SKM-1 (cell line): ENCODE data around the gene DCT.
"Not testable (repeated sequence)": the region's sequence is repeated elsewhere in the genome, so short reads cannot be mapped to it uniquely, and the experiment has no call there.

Source experiments
- DNase-seq: peaks from one replicate; lab custom pipeline; 2025; ENCODE audit not compliant: unreplicated experiment; lab: John Stamatoyannopoulos, UW

The DCT gene

DNA sequence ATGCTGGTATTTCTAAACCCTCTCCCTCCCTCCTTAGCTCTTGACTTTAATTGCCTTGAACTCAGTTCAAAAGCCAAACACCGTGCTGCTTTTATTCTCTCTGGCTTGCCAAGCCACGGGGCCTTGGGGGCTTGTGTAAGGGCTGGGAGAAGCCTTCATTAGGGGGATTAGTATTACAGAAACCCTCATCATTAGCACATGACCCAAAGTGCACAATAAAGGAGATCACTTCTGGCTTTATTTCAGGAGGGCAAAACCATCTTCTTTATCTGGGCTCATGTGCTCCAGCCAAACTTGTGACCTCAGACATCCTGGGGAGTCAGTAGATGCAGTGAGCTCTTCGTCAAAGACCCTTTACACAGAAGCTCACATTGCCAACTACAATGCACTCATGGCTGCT, at the start of gene DCT:
DCT (minus strand) TSS at position 67 of the 400 bp plus-strand sequence. CDS start 427 bp downstream, outside the sequence.
- no peak for DNase-seq

DNA sequence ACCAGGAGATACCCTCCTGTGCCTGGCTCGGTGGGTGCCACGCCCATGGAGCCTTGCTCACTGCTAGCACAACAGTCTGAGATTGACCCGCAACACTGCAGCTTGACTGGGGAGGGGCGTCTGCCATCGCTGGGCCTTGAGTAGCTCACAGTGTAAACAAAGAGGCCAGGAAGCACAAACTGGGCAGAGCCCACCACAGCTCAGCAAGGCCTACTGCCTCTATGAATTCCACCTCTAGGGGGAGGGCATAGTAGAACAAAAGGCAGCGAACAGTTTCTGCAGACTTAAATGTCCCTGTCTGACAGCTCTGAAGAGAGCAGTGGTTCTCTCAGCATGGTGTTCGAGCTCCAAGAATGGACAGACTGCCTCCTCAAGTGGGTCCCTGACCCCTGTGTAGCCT, 47.5 kb upstream of the DCT start:
- DNase-seq: not testable (repeated sequence)

DNA sequence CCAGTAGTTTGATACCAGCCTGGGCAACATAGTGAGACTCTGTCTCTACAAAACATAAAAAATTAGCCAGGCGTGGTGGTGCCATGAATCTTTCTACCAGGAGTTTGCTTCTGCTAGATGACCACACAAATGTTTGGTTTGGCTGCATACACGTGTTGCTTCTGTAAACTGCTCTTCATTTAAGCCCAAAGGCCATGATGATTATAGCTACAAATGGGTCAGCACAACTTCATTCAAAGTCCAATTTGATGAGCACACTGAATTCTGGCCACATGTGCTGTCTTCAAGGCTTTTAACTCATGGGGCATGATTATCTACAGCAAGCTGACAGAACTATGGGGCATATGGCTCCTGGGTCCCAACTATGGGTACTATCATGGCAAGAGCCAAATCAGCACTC, 46.3 kb upstream of the DCT start:
- DNase-seq: no peak

GRCh38 chr13:94524407-94524806, 44.9 kb upstream of the DCT start:
- DNase-seq: no peak

DNA sequence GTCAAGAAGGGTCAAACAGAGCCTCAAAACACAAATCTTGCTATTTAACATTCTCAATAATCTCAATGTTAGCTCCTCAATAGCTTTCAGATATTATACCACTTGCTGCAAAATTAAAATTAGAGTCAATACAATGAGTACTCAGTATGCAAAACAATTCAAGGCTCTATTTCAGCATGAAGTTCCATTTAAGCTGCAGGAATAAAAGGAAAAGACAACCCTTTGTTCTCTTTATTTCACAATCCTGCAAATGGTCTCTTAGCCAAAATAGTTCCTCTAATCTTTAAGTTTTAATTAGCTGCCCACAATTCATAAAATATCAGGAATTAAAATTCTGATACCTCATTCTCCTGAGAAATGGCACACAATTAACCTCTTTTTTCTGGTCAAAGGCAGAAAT, 40.5 kb upstream of the DCT start:
- no peak for DNase-seq

GRCh38 chr13:94516456-94516855, 37.0 kb upstream of the DCT start:
- no peak for DNase-seq

DNA sequence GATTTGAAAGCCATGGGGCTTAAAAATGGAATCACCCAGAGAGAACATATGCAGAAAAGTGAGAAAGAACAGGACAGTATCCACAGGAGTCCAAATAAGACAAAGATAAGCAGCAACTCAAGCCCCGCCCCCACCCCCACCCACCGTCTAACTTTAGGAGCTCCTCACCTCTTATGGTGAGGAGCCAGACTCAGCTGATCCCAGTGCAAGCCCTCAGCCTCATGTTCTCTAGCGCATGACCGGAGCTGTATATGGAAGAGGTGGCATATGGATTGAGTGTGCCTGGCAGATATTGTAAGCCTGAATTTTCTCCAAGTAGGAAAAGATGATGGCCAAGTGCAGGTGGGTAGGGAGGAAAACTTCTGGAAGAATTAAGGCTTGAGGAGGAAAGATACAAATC, 36.4 kb upstream of the DCT start:
- DNase-seq: no peak

- DNase-seq: no peak
These were observed 35.9 kb upstream of the DCT start for GRCh38 chr13:94515374-94515773.

GRCh38 chr13:94513026-94513425, 33.5 kb upstream of the DCT start:
- no peak for DNase-seq

GRCh38 chr13:94505730-94506129, 26.2 kb upstream of the DCT start:
- no peak for DNase-seq

- no peak for DNase-seq
These were observed 24.4 kb upstream of the DCT start for GRCh38 chr13:94503851-94504250.

DNA sequence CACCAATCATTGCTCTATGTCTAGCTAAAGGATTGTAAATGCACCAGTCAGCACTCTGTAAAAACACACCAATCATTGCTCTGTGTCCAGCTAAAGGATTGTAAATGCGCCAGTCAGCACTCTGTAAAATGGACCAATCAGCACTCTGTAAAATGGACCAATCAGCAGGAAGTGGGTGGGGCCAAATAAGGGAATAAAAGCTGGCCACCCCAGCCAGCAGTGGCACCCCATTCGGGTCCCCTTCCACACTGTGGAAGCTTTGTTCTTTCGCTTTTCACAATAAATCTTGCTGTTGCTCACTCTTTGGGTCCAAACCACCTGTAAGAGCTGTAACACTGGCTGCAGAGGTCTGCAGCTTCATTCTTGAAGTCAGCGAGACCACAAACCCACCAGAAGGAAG, 19.3 kb upstream of the DCT start:
- not testable (repeated sequence) for DNase-seq

DNA sequence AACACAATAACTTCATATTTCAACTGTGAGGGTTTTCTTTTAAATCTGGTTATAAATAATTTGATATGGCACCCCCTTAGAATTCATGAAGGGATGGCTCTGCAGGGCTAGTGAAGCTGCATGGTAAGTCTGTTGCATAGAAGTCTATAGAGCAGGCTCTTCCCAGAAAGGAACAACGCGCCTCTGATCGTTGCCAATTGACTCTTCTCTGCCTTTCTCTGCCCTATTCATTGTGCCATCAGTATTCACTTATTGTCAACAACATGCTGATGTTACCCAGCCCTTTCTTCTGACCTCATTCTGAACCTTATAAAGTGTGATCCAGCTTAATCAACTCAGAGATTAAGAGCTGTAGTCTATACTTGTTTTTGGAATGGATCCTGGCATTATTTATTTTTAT, 16.3 kb upstream of the DCT start:
- no peak for DNase-seq

GRCh38 chr13:94494026-94494425, 14.5 kb upstream of the DCT start:
- DNase-seq: no peak

DNA sequence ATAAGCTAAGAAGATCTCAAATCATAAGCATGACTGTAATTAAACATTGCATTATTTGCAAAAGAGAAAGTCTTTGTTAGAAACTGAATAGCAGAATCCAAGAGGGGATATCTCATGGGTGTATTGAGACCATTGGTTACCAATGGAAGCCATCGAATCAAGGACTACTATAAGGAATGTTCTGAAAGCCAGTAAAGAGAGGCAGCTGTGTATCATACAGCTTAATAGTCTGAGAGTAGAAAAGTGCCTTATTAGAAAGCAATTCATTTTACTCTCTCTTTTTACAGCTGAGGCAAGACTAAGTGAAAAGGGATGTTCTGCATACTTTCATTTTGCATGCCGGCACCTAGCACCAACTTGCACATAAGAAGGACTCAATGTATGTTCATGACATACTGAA, 7.6 kb upstream of the DCT start:
- DNase-seq: no peak

DNA sequence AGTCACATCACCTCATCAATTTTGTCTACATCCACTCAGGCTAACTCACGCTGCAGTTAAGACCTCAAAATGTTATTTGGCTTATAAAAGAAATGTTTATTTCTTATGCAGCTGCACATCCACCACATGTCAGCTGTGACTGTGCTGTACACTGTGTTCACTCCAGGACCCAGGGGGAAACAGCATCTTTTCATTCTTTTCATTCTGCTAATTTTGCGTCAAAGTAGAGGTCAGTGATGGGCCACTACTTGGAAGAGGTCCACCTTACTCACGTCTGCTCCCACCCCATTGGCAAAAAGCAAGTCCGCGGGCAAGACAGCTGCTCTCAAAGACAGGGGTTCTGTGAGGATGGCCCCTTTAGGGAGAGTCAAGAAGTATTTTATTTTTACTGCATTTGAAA, 4.5 kb upstream of the DCT start:
- DNase-seq: no peak

GRCh38 chr13:94481941-94482340, 2.5 kb upstream of the DCT start:
- DNase-seq: no peak

- DNase-seq: peak; percentile 66
These were observed 1.2 kb upstream of the DCT start for GRCh38 chr13:94480672-94481145.

DNA sequence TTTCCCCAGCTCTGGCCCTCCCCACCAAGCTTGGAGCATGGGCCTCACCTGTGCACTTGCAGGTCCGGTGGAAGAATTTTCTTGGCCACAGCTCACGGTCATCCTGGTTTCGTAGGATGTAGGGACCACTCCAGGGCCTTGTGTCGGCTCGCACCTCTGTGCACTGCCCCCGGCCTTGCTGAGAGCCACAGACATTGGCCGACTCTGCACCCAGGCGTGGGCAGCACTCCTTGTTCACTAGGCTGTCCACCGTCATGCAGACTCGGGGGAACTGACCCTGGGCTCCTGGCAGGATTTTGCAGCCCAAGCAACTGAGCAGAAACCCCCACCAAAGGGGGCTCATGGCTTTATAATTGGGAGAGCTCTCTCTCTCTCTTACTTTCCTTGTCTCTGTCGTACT, 569 bp downstream of the DCT start:
- no peak for DNase-seq

GRCh38 chr13:94470126-94470525, 9.4 kb downstream of the DCT start:
- no peak for DNase-seq

DNA sequence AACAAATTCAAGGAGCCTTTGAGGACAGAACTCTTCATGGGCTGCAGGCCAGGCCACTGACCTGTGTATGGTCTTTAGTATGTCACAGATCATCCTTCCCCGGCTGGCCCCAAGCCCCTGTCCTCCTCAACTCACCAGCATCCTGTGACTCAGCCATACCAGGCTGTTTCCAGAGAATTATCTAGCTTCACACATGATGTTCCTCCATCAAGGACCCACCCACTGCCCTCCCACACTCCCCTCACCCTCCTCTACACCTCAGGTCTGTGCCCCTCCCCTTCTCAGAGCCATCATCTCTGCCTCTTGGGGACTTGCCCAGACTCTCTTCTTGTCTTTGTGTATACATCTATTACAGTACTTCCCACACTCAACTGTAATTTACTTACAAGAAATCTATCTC, 14.7 kb downstream of the DCT start:
- no peak for DNase-seq

DNA sequence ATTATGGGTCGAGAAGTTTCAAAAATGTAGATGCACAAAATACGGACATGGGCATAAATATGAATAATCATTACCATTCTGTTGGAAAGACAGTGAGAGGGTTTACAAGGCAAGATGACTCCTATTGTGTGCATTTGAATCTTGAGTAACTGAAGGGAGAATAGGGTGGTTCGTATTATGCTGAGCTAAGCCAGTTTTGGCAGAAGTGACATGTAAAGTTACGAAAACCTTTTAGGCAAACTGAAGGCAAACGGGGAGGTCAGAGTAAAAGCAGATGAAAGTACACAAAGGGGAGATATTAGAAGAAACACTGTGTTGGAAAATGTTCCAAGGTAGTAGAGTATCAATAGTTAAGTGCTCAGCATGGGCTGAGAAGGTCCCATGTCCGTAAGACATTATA, 16.8 kb downstream of the DCT start:
- no peak for DNase-seq

DNA sequence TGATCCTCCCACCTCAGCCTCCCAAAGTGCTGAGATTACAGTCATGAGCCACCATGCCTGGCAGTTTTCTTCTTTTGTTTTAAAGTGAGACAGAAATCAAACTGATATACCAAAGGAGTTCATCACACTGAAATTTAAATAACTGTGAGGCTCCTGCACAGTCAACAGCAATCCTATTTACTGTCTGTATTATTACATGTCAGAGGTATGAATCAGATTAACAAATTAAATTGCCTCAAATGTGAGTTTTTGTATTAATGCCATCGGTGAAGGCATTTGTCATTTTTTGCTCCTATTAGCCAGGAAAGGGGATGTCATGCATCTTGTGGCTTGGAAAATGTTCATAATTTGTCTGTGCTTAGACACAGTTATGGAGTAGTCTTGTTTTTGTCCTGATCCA, 20.4 kb downstream of the DCT start:
- DNase-seq: no peak

DNA sequence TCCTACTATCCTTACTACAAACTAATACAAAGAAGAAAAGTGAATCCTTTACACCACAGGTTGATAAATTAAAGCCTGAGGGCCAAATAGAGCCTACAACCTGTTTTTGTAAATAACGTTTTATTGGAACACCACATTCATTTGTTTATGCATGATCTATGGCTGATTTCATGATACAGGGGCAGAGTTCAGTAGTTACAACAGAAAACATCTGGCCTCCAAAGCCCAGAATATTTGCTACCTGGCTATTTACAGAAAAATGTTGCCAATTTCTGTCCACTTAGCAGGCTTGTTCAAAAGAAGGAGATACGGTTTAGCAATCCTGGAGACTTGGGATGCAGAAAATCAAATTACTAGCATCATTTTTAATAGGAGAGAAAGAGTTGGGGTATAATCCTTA, 24.1 kb downstream of the DCT start:
- DNase-seq: no peak
